Heart left ventricle (tissue), 13 donors: ENCODE data around the gene PCDHGA12.
A peak's percentile ranks its signal among the peaks of the same experiment; 100 is the strongest.
"Not testable (repeated sequence)": the region's sequence is repeated elsewhere in the genome, so short reads cannot be mapped to it uniquely, and the experiment has no call there.

Experiments used
- POLR2A ChIP-seq, 2 donors: fragments of 450-650 bp; IDR thresholded peaks; one replicate each; pipeline ENCODE4 v1.6.1; 2017; ENCODE audit warnings: antibody characterized with exemption in 2 of 2, mild to moderate bottlenecking in 2 of 2, moderate library complexity in 2 of 2
- TF ChIP-seq, protein P1 (sequence below), 12 donors: fragments of 200-600 bp; sonication (generic) in 4 of 12; IDR thresholded peaks; one replicate each; pipeline versions ENCODE4 v1.5.0 to v1.8.0; 2018 to 2022; ENCODE audit warnings: antibody characterized with exemption in 12 of 12, mild to moderate bottlenecking in 5 of 12
- donor health status: ischemic (EF 13 %, LVEDD 7.1; RV severe dilation, severe dysfunction).
- donor health status: DM: no; HTN: yes; CAD: no.
- donor health status: DM: no; HTN: no; CAD: no.
- donor health status: ischemic (EF 25% LVEDD 6.9; RV normal size, moderate dysfunction).
- donor health status: ischemic (EF 25% LVEDD 5.7; RV mildly dilated, moderate dysfunction).
- donor health status: ischemic (EF 35%, LVEDD 5.7; RV mildly dilated, moderate dysfunction).
- donor health status: nonischemic (EF 11% LVEDD 7.7; RV severe dilation, severe dysfunction).
- donor health status: DM: yes; HTN: yes; CAD: no.
- donor health status: PGD.
- donor health status: ischemic (EF 29% LVEDD 5.4; RV normal size, mild dysfunction).
- donor health status: nonischemic (EF 23%, LVEDD 6.1; RV moderate dilation, normal function).

DNA sequence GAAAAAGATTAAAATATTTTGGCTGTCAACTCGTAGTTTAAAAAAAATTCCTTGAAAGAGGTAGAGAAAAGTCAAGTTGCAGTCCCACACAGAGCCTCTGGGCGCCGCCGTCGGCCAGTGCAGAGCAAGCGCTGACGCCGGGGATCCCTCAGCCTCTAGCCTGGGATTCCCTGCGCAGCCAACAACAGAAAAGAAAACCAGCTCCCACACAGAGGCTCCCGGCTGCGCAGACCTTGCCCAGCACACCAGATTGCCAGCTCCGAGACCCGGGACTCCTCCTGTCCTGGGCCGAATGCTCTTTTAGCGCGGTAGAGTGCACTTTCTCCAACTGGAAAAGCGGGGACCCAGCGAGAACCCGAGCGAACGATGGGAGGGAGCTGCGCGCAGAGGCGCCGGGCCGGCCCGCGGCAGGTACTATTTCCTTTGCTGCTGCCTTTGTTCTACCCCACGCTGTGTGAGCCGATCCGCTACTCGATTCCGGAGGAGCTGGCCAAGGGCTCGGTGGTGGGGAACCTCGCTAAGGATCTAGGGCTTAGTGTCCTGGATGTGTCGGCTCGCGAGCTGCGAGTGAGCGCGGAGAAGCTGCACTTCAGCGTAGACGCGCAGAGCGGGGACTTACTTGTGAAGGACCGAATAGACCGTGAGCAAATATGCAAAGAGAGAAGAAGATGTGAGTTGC, 12.7 kb upstream of the PCDHGA12 start, which contains the start of gene PCDHGB7:
- TF ChIP-seq POLR2A (IDR thresholded peaks at IDR 0.05) = not testable (repeated sequence)
- TF ChIP-seq, protein P1, sequence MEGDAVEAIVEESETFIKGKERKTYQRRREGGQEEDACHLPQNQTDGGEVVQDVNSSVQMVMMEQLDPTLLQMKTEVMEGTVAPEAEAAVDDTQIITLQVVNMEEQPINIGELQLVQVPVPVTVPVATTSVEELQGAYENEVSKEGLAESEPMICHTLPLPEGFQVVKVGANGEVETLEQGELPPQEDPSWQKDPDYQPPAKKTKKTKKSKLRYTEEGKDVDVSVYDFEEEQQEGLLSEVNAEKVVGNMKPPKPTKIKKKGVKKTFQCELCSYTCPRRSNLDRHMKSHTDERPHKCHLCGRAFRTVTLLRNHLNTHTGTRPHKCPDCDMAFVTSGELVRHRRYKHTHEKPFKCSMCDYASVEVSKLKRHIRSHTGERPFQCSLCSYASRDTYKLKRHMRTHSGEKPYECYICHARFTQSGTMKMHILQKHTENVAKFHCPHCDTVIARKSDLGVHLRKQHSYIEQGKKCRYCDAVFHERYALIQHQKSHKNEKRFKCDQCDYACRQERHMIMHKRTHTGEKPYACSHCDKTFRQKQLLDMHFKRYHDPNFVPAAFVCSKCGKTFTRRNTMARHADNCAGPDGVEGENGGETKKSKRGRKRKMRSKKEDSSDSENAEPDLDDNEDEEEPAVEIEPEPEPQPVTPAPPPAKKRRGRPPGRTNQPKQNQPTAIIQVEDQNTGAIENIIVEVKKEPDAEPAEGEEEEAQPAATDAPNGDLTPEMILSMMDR (IDR thresholded peaks at IDR 0.05) = peak; percentile 56 to 80 (median 73)
